Measurements from ENCODE around the gene C5.

The C5 gene

DNA sequence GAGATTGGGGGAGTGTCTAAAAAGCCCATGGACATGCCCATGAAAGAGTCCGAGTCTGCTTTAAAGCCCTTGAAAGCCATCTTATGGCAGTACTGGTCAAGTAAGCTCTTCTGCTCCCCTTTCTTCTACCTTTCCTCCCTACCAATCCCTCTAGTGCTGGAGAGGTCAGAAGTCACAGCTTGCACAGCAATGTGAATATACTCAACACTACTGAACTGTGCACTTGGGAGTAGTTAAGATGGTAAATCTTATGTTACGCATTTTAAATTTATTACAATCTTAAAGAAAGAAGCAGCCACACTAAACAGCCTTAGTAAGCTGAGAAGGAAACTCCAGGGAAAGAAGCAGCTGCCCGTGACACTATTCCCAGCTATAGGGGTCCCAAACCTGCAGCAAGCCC, 111.2 kb downstream of the C5 start:
- DNase-seq, result no peak

DNA sequence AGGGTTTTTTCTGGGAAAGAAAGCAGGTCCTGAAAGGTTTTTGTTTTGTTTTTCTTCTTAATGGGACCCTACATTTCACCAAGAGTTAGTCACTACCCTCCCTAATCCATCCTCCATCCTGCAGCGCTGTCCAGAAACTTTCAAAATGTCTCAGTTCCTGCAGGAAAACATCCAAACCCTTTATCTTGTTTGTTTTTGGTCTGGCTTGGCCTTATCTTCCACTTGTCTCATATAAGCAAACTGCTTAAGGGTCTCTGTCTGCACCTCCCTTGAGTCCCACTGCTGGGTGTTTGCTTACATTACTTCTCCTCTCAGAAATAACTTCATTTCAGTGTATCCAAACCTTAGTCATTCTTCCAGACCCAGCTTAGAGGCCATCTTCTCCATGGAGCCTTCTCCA, 112.5 kb downstream of the C5 start:
- no peak for DNase-seq

DNA sequence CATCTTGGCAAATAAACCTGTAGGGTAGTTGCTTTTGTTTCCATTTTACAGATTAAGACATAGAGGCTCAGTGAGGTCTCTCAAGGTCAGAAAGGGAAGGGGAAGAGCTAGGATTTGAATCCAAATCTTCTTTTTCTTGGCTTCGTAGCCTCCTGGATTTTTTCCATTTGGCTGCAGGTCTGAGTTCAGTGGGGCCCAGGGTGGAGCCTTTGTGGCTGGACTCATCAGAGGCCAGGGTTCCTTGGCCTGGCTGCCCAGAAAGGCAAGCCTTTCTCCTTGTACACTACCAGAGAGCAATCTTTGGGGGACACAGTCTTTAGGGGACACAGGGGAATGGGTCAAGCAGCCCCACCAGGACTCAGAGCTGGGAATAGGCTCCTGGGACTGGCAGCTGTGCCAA, 112.9 kb downstream of the C5 start:
- DNase-seq, result no peak

DNA sequence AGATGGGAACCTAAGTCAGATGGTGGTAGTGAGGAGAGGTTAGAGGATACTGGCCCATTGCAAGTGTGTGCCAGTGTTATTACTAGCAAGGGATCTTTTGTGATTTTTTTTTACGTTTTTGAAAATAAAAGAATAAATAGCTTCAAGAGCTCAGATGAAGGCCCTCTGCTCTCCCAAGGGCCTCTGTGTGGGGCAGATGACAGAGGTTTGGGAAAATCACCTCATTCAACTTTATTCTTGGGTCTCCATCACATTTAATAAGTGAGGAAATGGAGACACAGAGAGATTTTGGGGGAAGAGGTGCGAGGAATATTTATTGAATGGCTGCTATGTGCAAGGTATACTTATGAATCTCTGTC, 113.3 kb downstream of the C5 start:
- DNase-seq, result no peak

DNA sequence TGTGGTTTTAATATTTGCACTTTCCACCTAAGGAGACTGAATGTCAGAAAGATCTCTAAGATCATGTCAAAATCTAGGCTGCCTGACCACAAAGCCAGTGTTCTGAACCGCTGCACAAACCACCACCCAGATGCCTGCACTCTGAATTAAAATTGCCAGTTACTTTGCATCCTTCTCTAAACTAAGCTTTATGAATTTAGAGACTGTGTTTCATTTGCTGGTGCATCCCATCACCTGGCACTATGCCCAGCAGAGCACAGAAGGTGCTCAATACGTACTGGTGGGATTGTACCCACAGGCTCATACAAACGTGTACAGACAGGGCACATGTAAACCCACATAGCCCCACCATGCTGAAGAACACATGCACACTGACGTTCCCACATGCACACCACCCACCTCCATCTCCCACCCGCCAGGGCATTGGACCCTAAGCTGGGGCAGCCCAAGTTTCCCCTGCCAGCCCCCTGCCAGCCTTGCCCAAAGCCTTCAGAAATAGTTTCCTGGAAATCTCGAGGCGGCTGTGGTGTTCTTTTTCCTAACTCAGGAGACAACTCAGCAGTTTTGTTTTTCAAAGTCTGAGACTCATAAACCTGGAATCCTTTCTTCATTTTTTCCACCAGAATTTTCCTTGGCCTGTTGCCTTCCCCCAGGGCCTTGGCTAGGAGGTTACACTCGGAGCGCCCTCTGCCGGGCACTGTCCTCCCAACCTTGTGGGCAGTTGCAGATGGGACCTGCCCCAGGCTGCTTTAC, 113.9 kb downstream of the C5 start:
- peak; percentile 97 to 98 for DNase-seq

DNA sequence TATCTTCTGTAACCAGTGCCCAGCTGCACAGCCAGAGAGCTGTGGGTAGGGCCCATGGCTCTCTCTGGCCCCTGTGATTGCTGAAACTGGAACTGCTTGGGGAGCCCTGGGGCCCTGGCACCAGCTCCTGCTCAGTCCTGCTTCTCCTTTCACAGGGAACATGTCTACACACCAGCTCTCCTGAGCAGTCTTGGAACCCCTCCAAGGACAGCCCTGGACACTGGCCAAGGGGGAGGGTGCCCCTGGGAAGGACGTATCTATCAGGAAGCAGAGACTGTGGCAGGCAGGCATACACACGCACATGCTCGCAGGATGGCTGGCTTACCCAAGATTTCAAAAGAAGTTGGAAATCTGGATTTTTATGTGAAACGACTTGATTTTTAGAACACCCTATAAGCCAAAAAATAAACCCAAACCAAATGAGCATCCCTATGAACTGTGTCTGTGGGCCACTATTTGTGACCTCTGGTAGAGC, 114.7 kb downstream of the C5 start:
- DNase-seq, result peak in 1 of 2 experiments; percentile 34

DNA sequence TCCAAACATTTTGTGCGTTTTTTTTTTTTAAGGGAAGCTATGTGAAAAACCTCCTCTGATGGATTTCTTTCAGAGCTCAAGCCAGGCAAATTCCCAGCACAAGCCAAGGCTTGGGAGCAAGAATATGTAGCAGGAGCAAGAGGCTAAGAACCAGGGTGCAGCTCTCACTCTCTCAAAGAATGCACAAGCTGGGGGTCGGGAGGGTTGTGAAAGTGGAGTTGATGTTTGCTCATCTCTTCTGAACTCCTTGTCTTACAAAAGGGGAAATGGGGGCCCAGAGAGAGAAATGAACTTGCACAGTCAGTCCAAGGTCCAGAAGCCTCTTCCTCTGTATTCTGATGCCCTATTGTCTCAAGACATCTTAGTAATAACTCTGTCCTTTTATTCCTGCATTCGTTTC, 115.8 kb downstream of the C5 start:
- DNase-seq, result peak in 1 of 2 experiments; percentile 35

DNA sequence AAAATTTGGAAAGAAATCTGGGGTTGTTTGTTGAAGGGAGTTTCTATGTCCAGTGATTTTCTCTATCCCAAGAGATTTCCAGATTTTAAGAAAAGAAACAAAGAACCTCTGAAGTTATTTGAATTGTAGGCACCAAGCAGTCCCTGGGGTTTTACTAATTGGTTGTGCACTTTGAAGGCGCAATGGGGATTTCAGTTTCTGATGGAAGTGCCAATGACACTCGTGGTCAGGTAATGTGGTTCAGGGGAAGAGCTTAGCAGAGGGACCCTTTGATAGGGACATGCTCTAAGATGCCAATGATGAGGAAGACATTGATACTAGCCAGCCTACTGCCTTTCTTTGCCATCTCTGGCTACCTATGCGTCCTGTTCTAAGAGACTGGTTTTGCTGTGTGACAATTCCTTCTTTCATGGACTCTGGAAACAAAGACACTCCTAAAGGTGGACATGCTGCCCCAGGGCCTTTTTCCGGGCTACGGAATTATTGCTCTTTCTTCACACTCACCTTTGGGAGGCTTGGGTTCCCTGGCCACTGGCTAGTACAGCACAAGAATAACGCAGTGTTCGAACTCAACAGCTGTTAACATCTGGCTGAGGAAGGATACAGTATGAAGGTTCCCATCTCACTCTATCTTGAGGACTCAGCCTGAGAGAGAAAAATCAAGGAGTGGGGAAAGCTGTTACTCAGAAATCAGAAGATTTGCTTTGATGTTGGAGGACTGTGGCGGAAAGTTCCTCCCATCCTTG, 116.6 kb downstream of the C5 start:
- DNase-seq, result no peak

DNA sequence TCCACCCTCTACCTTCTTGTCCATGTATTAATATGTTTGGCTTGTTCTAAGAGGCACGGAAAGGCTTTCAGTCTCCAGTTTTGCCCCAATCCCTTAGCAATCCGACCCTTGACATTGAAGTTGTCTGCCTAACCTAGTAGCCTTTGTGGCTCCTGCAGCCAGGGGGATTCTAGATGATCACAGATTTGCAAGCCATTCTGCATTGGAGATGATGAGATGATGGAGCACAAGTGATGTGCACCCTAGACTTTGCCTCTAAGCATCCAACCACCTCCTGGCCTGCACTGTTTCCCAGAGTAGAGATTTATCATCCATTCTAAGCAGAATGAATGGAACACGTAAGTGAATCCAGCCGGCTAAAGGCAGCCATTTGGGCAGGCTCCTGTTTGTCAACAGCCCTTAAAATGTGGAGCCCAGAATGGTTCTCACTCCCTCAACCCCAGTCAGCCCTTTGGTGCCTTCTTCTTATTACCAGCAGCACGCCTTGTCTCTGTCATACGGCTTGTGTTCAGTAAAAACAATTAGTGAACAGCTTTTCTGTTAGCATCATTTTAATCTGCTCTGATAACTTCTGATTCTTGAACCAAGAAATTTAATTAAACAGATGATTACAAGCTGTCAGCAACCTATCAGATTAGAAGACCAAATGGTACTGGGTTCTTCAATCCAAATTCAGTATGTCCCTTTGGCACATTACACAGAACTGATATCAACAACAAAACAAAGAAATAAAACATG, 117.8 kb downstream of the C5 start:
- DNase-seq, result peak in 1 of 2 experiments; percentile 30

DNA sequence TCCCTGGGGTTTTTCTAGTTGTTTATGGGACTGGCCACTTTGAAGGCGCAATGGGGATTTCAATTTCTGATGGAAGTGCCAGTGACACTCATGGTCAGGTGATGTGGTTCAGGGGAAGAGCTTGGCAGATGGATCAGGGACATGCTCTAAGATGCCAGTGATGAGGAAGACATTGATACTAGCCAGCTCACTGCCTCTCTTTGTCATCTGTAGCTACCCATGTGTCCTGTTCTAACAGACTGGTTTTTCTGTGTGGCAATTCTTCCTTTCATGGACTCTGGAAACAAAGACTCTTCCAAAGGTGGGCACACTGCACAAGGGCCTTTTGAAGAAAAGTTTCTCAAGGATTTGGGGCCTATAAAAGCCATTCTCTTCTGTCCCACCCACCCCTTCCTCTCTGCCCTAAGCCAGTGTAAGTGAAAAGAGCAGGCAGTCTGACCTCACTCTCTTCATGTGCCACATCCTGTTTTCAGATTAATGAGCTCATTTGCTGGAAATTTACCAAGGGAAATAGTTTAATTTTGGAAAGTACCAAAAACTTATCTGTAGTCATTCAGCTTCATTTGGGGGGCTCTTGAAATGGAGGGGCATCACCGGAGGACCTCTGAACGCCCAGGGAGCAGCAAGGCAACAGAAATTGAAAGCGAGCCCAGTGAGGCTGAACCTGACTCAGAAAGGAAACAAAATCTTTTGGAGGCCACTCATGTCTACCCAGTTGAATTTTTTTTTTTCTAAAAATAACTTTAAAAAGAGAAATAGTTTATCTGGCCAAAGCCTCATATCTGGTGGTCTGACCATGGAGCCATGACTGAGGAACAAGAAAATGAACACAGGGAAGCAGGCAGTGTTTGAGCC, 118.6 kb downstream of the C5 start:
- DNase-seq, result peak in 1 of 2 experiments; percentile 69

DNA sequence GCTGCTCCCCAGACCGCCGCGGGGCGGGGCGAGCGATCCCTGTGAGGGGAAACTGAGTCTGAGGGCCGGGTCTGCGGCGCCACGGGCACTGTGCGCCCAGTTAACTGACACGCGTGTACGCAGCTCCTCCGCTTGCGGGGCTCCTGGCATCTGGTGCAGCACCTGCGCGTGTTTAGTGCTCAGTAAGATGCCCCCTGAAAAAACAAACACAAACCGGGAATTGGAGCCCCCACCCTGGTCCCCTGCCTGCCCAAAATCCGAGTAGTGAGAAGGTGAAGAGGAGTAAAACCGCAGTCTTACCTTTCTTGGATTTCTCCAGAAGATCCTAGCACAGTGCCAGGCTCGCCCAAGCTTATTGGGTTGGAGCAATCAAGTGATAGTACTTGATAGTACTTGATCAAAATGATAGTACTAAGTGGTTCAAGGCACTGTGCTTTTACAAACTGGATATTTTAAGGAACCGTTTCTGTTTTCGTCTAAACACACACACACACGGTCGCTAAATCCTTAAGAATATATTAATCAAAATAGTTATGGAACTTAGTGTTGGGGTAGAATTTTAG, 120.8 kb downstream of the C5 start:
- DNase-seq, result no peak

DNA sequence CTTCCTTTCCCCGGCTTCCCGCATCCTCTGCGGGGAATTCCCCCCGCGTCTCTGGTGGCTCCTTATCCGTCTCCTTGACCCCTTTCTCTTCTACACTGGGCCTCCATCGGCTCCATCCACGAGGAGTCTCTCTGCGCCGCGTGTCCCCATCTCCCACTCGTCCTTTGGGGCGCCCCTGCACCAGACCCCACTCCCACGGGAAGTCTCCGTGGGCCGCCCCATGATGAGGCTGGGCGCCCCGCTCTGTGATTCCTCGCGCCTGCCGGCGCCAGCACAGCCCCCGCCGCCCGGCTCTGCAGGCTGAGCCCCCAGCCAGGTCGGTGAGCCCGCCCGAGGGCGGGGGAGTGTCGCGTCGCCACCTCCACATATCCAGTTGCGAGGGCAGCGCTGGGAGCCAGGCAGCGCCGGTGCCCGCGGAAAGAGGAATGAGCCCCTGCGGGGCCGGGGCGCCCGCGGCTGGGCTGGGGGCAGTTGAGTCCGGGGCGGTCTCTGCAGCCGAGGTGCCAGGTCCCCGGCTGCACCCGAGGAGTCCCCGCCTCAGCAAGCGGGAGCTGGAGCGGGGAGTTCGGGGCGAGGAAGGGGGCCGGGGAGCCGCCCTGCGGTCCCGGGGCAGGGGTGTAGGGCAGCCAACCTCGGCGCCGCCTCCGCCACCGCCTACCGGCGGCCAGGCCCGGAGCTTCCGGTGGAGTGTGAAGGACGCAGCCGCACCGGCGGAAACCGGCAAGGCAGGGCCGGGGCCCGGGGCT, 121.4 kb downstream of the C5 start:
- DNase-seq, result peak; percentile 75 to 81

DNA sequence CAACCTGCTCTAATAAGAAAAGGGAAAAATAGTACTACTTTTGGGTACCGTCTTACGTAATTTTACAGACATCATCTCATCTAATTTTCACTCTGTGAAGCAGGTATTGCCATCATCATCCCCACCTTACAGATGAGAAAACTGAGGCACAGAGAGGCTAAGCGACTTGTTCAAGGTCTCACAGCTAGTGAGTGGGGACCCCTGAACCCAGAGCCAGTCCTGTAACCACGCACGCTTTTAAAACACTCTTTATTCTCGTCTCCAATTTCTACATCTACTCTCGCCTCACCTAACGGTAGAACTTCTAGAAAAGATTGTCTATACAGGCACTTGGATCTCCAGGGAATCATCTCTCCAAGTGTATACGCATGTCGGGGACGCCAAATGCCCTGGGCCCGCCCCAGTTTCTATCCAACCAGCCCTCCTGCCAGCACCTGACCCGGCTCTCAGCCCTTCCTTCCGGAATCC, 122.0 kb downstream of the C5 start:
- no peak for DNase-seq

DNA sequence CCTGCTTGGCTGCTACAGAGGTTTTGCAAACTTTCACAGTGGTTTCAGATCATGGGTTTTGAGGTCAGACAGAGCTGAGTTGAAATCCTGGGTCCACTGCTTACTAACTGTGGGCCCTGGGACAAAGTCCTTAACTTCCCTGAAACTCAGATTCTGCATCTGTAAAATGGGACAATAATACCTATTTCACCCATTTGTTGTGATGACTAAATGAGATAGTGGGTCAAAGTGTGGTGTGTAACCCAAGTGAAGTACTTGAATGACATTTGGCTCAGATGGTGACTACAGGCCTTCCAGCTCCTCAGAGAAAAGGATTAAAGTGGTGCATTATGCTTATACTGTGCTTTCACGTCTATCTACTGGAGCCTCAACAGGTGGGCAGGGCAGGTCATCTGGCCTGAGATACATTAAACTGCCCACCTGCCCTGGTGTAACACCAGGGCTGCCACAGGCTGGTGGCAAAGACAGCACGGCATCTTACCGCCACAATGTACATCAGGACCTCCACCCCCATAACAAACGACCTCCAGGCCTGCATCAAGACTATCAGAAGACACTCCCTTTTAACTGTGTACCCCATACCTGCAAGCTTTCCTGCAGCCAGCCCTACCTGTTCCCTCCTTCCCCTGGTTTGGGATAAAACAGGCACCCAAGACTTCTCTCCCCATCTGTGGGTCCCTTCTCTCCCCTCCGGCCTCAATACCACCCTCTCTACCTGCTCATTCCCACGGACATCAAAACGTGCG, 122.6 kb downstream of the C5 start:
- DNase-seq, result peak in 1 of 2 experiments; percentile 30

DNA sequence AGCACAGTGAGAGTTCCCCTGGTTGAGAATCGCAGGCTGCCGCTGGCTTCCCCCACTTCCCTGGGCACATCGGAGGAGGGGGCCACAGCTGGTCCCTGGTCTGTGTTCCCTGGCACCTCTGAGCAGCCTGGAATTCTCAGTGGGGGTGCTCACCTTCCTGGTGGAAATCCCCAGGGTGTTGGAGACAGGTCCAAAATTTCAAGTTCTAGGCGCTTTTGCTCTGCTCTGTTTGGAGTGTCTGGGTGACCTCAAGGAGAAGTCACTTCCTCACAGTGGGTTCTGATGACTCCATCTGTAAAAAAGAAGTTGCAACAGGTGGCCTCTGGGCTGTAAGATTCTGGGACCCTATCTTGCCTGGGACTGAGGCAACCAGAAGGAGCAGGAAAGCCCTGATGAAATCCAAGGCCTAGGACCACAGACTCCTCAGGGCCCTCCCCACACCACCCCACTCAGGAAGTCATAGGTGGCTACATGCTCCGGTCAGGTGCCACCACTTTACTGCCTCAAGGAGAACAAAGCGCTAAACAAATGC, 123.6 kb downstream of the C5 start, which contains the start of gene TRAF1:
TSS of gene TRAF1 (minus strand) at position 400 of the 532 bp plus-strand sequence. CDS start 721 bp downstream, outside the sequence.
- DNase-seq, result no peak

DNA sequence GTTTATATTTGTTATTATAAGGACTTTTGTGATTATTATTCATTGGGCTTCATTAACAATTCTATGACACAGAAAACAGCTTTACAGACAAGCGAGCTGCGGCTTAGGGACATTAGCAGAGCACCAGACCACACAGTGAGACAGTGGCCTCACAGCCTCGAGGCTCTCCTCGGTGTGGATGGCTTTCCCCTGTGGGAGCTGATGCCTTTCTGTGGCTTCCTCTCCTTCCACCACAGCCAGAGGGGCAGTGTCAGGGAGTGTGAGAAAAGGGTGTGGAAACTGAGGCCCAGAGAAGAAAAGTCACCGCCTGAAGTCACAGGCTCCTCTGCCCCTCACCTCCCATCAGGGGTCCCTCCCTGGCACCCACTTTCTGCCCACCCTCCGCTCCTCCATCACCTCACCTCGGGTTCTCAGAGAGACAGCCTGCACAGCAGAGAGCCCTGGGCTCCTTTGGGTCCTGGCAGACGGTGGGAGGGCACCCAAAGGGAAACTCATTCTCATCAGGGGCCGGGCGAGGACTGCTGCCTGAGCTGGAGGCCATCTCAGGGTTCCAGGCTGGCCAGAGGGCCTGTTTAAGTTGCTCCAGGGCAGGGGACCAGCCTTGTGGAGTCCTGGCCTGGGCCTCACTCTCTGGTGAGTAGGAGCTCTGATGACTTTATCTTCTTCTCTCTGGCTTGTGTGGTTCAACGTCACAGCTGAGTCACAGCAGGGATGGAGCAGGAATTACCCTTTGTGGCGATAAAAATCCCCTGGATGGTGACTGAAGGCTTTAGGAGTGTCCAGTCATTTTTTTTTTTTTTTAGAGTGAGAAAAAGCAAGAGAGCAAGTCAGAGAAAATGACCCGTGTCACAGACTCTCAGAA, 124.3 kb downstream of the C5 start:
- DNase-seq, result peak; percentile 87 to 91

DNA sequence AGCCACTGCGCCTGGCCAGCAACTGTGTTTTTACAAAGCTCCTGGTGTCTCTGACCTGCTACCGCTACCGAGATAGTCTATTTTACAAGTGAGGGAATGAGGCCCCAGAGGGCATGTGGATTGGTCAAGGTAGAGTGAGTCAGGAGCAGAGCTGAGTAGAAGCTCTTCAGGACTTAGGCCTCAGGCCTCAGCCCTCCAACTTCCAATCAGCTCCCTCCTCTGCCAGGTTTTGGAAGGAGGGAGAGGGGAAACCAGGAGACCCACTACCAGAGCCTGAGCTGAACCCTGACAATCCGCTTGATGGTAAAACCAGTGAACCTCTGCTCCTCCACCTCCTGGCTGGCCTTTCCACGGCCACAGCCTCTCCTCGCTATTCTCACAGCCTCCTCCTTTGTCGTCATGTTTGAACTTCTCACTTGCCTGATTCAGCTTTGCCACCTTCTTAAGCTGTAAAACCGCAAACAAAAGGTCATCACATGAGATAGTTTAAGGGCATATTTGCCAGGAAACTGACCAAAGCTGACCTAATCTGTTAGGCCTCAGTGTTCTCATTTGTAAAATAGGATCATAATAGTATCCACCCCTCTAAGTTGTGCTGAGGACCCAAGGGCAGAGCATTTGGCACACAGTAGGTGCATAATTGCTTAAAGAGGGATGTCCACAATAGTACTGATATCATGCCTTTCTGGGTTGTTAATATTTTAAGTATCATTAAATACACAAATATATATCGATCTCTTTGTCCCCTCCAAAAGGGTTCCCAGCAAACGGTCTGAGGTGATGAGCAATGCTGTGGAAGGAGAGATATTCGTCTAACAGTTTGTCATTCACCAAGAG, 125.2 kb downstream of the C5 start:
- peak in 1 of 2 experiments; percentile 40 for DNase-seq
